Gastrocnemius medialis (tissue), 4 donors: Measurements from ENCODE around the gene MIPOL1.

Experiments used
- POLR2A ChIP-seq, 2 donors: fragments of 450-650 bp; IDR thresholded peaks; one replicate each; pipeline ENCODE4 v1.6.1; 2017; ENCODE audit warnings: antibody characterized with exemption in 2 of 2, mild to moderate bottlenecking in 2 of 2, moderate library complexity in 2 of 2
- TF ChIP-seq, protein P1 (sequence below), 5 experiments: fragments of 450-650 bp in 3 of 5; fragments of 200-600 bp in 2 of 5; sonication (generic) in 2 of 5; IDR thresholded peaks in 4 of 5; conservative IDR thresholded peaks in 1 of 5; 1 replicate in 4 of 5; 2 replicates in 1 of 5; pipeline ENCODE4 v1.5.1; 2016 to 2019; ENCODE audit warnings: antibody characterized with exemption in 5 of 5, mild to moderate bottlenecking in 3 of 5, moderate library complexity in 3 of 5

DNA sequence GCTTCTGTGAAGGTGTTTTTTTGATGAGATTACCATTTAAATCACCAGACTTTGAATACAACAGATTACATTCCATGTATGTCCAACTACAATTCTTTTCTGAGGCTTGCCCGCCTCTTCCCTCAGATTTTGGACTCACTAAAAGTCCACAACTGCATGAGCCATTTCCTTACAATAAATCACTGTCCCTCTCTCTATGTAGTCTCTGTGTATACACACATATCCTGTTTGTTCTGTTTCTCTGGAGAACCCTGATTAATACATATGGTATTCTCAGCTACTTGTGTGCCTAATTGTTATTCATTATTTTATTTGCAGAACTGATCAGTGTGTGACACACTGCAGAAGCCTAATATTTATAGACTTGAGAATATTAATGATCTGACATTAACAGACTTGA is 2.4 kb upstream of the MIPOL1 start:
- TF ChIP-seq, protein P1, sequence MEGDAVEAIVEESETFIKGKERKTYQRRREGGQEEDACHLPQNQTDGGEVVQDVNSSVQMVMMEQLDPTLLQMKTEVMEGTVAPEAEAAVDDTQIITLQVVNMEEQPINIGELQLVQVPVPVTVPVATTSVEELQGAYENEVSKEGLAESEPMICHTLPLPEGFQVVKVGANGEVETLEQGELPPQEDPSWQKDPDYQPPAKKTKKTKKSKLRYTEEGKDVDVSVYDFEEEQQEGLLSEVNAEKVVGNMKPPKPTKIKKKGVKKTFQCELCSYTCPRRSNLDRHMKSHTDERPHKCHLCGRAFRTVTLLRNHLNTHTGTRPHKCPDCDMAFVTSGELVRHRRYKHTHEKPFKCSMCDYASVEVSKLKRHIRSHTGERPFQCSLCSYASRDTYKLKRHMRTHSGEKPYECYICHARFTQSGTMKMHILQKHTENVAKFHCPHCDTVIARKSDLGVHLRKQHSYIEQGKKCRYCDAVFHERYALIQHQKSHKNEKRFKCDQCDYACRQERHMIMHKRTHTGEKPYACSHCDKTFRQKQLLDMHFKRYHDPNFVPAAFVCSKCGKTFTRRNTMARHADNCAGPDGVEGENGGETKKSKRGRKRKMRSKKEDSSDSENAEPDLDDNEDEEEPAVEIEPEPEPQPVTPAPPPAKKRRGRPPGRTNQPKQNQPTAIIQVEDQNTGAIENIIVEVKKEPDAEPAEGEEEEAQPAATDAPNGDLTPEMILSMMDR (IDR thresholded peaks at IDR 0.05 in 4 of 5, conservative IDR thresholded peaks at IDR 0.05 in 1 of 5), result no peak
- TF ChIP-seq POLR2A (IDR thresholded peaks at IDR 0.05), result no peak
